Measurements from ENCODE around the gene MT1M.

GRCh38 chr16:56677474-56677873, 45.0 kb downstream of the MT1M start:
- TF ChIP-seq EZH2 (IDR thresholded peaks at IDR 0.05; ENCODE audit: insufficient read depth, poor library complexity, severe bottlenecking) (no peak), EZH2phosphoT487 (IDR thresholded peaks at IDR 0.05; ENCODE audit: insufficient read depth, low read depth) (no peak)
